GM23338 (cell line): ENCODE data around the gene SIDT2. TPM values are rescaled to one million over a fixed set of nuclear protein-coding genes. Genes with fewer than 3 reads are reported as not detected.

Experiments
- ATAC-seq: fragments of 200-7000 bp; cut with Tn5 transposase; 3 replicates; pipeline ENCODE4 v1.9.1; 2020
- DNase-seq: peaks from one replicate; pipeline ENCODE4 v3.0.0-alpha.2; 2015; ENCODE audit warnings: low spot score
- H2AFZ ChIP-seq: fragments of 200-600 bp; sonication (generic); 2 replicates; pipeline ENCODE4 v1.8.0; 2016; ENCODE audit warnings: antibody characterized with exemption, mild to moderate bottlenecking, moderate library complexity
- H3F3A ChIP-seq: fragments of 200-600 bp; sonication (generic); replicated peaks from 2 replicates; pipeline ENCODE4 v1.8.0; 2017; ENCODE audit warnings: antibody characterized with exemption, mixed run types, low read depth
- H3K27ac ChIP-seq: fragments of 200-600 bp; sonication (generic); 2 replicates; pipeline ENCODE4 v1.6.1; 2016; ENCODE audit warnings: low read depth
- H3K27me3 ChIP-seq: fragments of 200-600 bp; sonication (generic); 2 replicates; pipeline ENCODE4 v1.8.0; 2016; ENCODE audit warnings: mild to moderate bottlenecking, mixed run types, moderate library complexity; ENCODE audit not compliant: insufficient read depth
- H3K36me3 ChIP-seq: fragments of 200-600 bp; sonication (generic); 2 replicates; pipeline ENCODE4 v1.8.0; 2016; ENCODE audit warnings: mild to moderate bottlenecking; ENCODE audit not compliant: insufficient read depth
- H3K4me1 ChIP-seq: fragments of 200-600 bp; sonication (generic); 2 replicates; pipeline ENCODE4 v1.8.0; 2016; ENCODE audit warnings: mild to moderate bottlenecking, moderate library complexity; ENCODE audit not compliant: insufficient read depth
- H3K4me2 ChIP-seq: fragments of 200-600 bp; sonication (generic); 2 replicates; pipeline ENCODE4 v1.7.1; 2017; ENCODE audit warnings: mixed run types
- H3K4me3 ChIP-seq: fragments of 200-600 bp; sonication (generic); 2 replicates; pipeline ENCODE4 v1.6.1; 2016; ENCODE audit warnings: mixed run types
- H3K79me2 ChIP-seq: fragments of 200-600 bp; sonication (generic); replicated peaks from 2 replicates; pipeline ENCODE4 v1.8.0; 2017; ENCODE audit warnings: mild to moderate bottlenecking; ENCODE audit not compliant: insufficient read depth
- H3K9me2 ChIP-seq: fragments of 200-600 bp; sonication (generic); 2 replicates; pipeline ENCODE4 v1.8.0; 2017; ENCODE audit not compliant: insufficient read depth
- H4K20me1 ChIP-seq: fragments of 200-600 bp; sonication (generic); replicated peaks from 2 replicates; pipeline ENCODE4 v1.8.0; 2017; ENCODE audit warnings: mild to moderate bottlenecking; ENCODE audit not compliant: insufficient read depth
- H3K27ac Mint-ChIP-seq: 2 replicates; pipeline ENCODE4 v1.8.0; 2020; ENCODE audit warnings: inconsistent platforms, mild to moderate bottlenecking, moderate library complexity, mixed read lengths
- H3K27me3 Mint-ChIP-seq: 3 replicates; pipeline ENCODE4 v1.8.0; 2022; ENCODE audit warnings: low read depth, mild to moderate bottlenecking, moderate library complexity, mixed read lengths, inconsistent platforms; ENCODE audit not compliant: insufficient read depth, poor library complexity
- H3K36me3 Mint-ChIP-seq: 3 replicates; pipeline ENCODE4 v1.8.0; 2021; ENCODE audit warnings: low read depth, mild to moderate bottlenecking, inconsistent platforms, moderate library complexity, mixed read lengths
- H3K4me1 Mint-ChIP-seq: 3 replicates; pipeline ENCODE4 v1.8.0; 2020; ENCODE audit warnings: mild to moderate bottlenecking, inconsistent platforms, mixed read lengths
- H3K4me3 Mint-ChIP-seq: 3 replicates; pipeline ENCODE4 v1.8.0; 2021; ENCODE audit warnings: moderate library complexity, mild to moderate bottlenecking, inconsistent platforms, mixed read lengths
- H3K9me3 Mint-ChIP-seq: 3 replicates; pipeline ENCODE4 v1.8.0; 2020; ENCODE audit warnings: moderate library complexity, mild to moderate bottlenecking, inconsistent platforms, mixed read lengths
- EZH2 ChIP-seq: fragments of 200-600 bp; sonication (generic); IDR thresholded peaks from one replicate; pipeline ENCODE4 v1.8.0; 2017; ENCODE audit warnings: antibody characterized with exemption, mild to moderate bottlenecking, low read depth; ENCODE audit not compliant: unreplicated experiment
- EZH2phosphoT487 ChIP-seq: fragments of 200-600 bp; sonication (generic); IDR thresholded peaks from one replicate; pipeline ENCODE4 v1.8.1; 2018; ENCODE audit warnings: antibody characterized with exemption; ENCODE audit not compliant: unreplicated experiment
- REST ChIP-seq: IDR thresholded peaks from one replicate; pipeline ENCODE4 v1.6.1; 2018; ENCODE audit warnings: antibody characterized with exemption; ENCODE audit not compliant: unreplicated experiment
- ZNF114 ChIP-seq: fragments of 250-450 bp; sonication (Bioruptor Pico); IDR thresholded peaks from 2 replicates; pipeline ENCODE4 v1.5.0; 2020; ENCODE audit warnings: mild to moderate bottlenecking, moderate library complexity
- ZNF331 ChIP-seq: fragments of 250-450 bp; sonication (Bioruptor Pico); IDR thresholded peaks from 2 replicates; pipeline ENCODE4 v1.5.0; 2020; ENCODE audit warnings: low read depth, mild to moderate bottlenecking, moderate library complexity
- polyA plus RNA-seq: library from polyadenylated mRNA; unstranded; fragments of >200 nt; fragmentation: Nextera tagmentation; extraction: Ambion mirVana; gene quantifications from 2 replicates; pipeline ENCODE4 v1.2.1, GENCODE V29; 2016
- total RNA-seq: library from RNA; depleted of rRNA; stranded (reverse); fragments of >200 nt; shearing (Covaris generic); gene quantifications from 2 replicates; pipeline ENCODE4 v1.2.3, GENCODE V29; 2014

SIDT2 gene
- total and polyA plus RNA-seq, 2 experiments from 2014 or later, result 7.5 to 12.1 TPM

- Histone ChIP-seq H2AFZ (no peak overlapping the region), H3K4me3 (no peak overlapping the region), H3K9me2 (no peaks in the 10 kb centered on the region), H3K36me3 (0 out of 2 replicates have a peak, but pooled peaks cover 6% of the 10 kb centered on the region), H3K79me2 (no peaks in the 10 kb centered on the region), H3F3A (no peaks in the 10 kb centered on the region), H3K4me1 (no peaks in the 10 kb centered on the region), H3K27ac (no peak overlapping the region), H3K4me2 (no peak overlapping the region), H3K27me3 (no peaks in the 10 kb centered on the region), H4K20me1 (peaks cover 4% of the 10 kb centered on the region; the same call in 1 of the 2 replicates)
- Mint-ChIP-seq H3K27me3 (peaks cover 11% of the 10 kb centered on the region), H3K36me3 (peaks cover 25% of the 10 kb centered on the region), H3K4me3 (no peak overlapping the region), H3K4me1 (peaks cover 8% of the 10 kb centered on the region), H3K27ac (no peak overlapping the region; the same call in 1 of the 2 replicates), H3K9me3 (no peaks in the 10 kb centered on the region)
- TF ChIP-seq ZNF331 (CRISPR knock-in tag), result no peak
- no peak for TF ChIP-seq REST
- no peak for TF ChIP-seq EZH2
- no peak for TF ChIP-seq EZH2phosphoT487
- TF ChIP-seq ZNF114 (CRISPR knock-in tag), result no peak
- DNase-seq (no peak), ATAC-seq (no peak)
These were observed 42.6 kb downstream of the SIDT2 start for GRCh38 chr11:117220999-117221774.

- no peak for DNase-seq
- H2AFZ ChIP-seq, result no peak overlapping the region
- H3K36me3 Mint-ChIP-seq, result peaks cover 28% of the 10 kb centered on the region
- H3K27me3 ChIP-seq, result no peaks in the 10 kb centered on the region
- H3K79me2 ChIP-seq, result no peaks in the 10 kb centered on the region
- H3K27ac ChIP-seq, result no peak overlapping the region
- H3K4me3 Mint-ChIP-seq, result no peak overlapping the region
- H3K36me3 ChIP-seq, result 0 out of 2 replicates have a peak, but pooled peaks cover 5% of the 10 kb centered on the region
- no peaks in the 10 kb centered on the region for H3K9me3 Mint-ChIP-seq
- peaks cover 4% of the 10 kb centered on the region; the same call in 1 of the 2 replicates for H3F3A ChIP-seq
- 0 out of 2 replicates have a peak, but pooled peaks cover 4% of the 10 kb centered on the region for H4K20me1 ChIP-seq
- ATAC-seq, result peak; percentile 72
- no peaks in the 10 kb centered on the region for H3K4me1 ChIP-seq
- H3K27ac Mint-ChIP-seq, result peak overlapping the region; percentile 9; the same call in 1 of the 2 replicates
- no peak overlapping the region for H3K4me3 ChIP-seq
- no peaks in the 10 kb centered on the region for H3K9me2 ChIP-seq
- H3K4me1 Mint-ChIP-seq, result peaks cover 8% of the 10 kb centered on the region
- peaks cover 12% of the 10 kb centered on the region for H3K27me3 Mint-ChIP-seq
- H3K4me2 ChIP-seq, result no peak overlapping the region
- TF ChIP-seq REST, result no peak
These were observed 43.4 kb downstream of the SIDT2 start for GRCh38 chr11:117221775-117222517.
